ENCODE results near the gene MCTP1.

The MCTP1 gene

DNA sequence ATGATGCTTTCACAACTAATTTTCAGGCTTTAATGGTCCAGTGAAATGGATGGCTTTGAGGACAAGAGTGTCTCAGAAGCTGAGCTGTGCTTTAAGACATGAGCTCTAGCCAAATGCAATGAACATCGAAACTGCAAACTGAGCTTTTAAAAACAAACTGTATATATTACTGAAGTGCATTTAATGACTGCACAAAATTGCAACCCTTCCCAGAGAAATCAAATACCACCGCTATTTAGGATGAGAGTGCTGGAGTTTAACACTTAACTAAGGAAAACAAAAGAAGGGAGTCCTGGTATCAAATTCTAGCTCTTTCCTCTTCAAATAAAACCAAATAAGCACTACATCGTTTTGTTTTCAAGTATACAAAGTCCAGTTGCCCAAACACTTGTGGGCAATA is 502.5 kb downstream of the MCTP1 start:
- no peak overlapping the region for H3K4me2 ChIP-seq (ENCODE audit: low read length)
- TF ChIP-seq, protein P1, sequence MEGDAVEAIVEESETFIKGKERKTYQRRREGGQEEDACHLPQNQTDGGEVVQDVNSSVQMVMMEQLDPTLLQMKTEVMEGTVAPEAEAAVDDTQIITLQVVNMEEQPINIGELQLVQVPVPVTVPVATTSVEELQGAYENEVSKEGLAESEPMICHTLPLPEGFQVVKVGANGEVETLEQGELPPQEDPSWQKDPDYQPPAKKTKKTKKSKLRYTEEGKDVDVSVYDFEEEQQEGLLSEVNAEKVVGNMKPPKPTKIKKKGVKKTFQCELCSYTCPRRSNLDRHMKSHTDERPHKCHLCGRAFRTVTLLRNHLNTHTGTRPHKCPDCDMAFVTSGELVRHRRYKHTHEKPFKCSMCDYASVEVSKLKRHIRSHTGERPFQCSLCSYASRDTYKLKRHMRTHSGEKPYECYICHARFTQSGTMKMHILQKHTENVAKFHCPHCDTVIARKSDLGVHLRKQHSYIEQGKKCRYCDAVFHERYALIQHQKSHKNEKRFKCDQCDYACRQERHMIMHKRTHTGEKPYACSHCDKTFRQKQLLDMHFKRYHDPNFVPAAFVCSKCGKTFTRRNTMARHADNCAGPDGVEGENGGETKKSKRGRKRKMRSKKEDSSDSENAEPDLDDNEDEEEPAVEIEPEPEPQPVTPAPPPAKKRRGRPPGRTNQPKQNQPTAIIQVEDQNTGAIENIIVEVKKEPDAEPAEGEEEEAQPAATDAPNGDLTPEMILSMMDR (IDR thresholded peaks at IDR 0.05; ENCODE audit: low read depth, low read length), result no peak
- no peak for TF ChIP-seq EZH2phosphoT487 (IDR thresholded peaks at IDR 0.05; ENCODE audit: low read depth)
- no peaks in the 10 kb centered on the region for H3K4me1 ChIP-seq (ENCODE audit: low read length)
- no peak overlapping the region for H3K9ac ChIP-seq (ENCODE audit: low read length)
- H2AFZ ChIP-seq (ENCODE audit: low read depth, low read length), result no peak overlapping the region
- 0 out of 2 replicates have a peak, but pooled peaks cover 3% of the 10 kb centered on the region for H3K27me3 ChIP-seq (ENCODE audit: low read depth, low read length)
- no peaks in the 10 kb centered on the region for H4K20me1 ChIP-seq (ENCODE audit: insufficient read depth, low read length)
- H3K36me3 ChIP-seq (replicated peaks; ENCODE audit: low read depth, low read length), result no peaks in the 10 kb centered on the region
- no peaks in the 10 kb centered on the region for H3K79me2 ChIP-seq (ENCODE audit: low read length)
- H3K9me3 ChIP-seq (ENCODE audit: insufficient read depth, low read length), result no peaks in the 10 kb centered on the region
- H3K27ac ChIP-seq (ENCODE audit: low read length), result no peak overlapping the region
- H3K4me3 ChIP-seq (ENCODE audit: low read length), result no peak overlapping the region

DNA sequence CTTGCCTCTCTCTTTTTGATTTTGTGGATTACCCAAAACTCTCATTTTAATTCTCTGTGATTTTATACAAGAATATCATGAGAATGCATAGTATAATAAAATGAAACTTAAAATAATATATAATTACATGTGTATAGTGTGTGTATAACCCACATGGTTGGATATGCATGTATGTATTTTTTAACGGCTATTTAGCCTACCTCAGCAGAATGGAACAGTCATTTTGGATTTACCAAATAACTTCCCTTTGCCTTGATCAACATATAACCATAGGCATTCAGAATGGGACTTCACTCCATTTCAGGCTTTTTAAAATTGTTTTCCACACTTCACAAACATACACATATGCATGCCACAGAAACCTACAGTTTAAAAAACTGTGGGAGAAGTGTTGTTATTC is 505.2 kb downstream of the MCTP1 start:
- Histone ChIP-seq H2AFZ (ENCODE audit: low read depth, low read length) (no peak overlapping the region), H3K36me3 (replicated peaks; ENCODE audit: low read depth, low read length) (no peaks in the 10 kb centered on the region), H4K20me1 (ENCODE audit: insufficient read depth, low read length) (no peaks in the 10 kb centered on the region), H3K4me3 (ENCODE audit: low read length) (no peak overlapping the region), H3K79me2 (ENCODE audit: low read length) (no peaks in the 10 kb centered on the region), H3K4me1 (ENCODE audit: low read length) (no peaks in the 10 kb centered on the region), H3K27ac (ENCODE audit: low read length) (no peak overlapping the region), H3K4me2 (ENCODE audit: low read length) (no peak overlapping the region), H3K9ac (ENCODE audit: low read length) (no peak overlapping the region), H3K27me3 (ENCODE audit: low read depth, low read length) (0 out of 2 replicates have a peak, but pooled peaks cover 3% of the 10 kb centered on the region), H3K9me3 (ENCODE audit: insufficient read depth, low read length) (no peaks in the 10 kb centered on the region)
- TF ChIP-seq EZH2phosphoT487 (IDR thresholded peaks at IDR 0.05; ENCODE audit: low read depth), result no peak
- TF ChIP-seq, protein P1 (IDR thresholded peaks at IDR 0.05; ENCODE audit: low read depth, low read length), result no peak

DNA sequence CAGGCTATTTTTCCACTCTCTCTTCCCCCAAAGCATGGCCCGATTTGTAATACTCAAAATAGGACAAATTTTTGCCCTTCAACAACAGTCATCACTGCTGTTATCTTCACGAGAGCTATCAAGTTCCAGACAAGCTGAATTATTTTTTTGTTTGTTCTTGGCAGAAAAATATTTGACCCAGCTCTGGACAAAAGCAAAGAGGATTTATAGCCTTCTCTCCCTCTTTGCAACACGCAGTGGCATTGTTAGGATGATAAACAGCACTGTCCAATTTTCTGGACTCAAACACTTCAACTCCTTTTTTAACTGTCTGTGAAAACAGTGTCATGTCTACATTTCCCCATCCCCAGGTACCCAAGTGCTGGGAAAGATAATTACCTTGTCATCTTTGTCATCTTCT is 506.2 kb downstream of the MCTP1 start:
- Histone ChIP-seq H3K27me3 (ENCODE audit: low read depth, low read length) (no peaks in the 10 kb centered on the region), H3K9ac (ENCODE audit: low read length) (no peak overlapping the region), H4K20me1 (ENCODE audit: insufficient read depth, low read length) (no peaks in the 10 kb centered on the region), H3K27ac (ENCODE audit: low read length) (no peak overlapping the region), H2AFZ (ENCODE audit: low read depth, low read length) (no peak overlapping the region), H3K4me3 (ENCODE audit: low read length) (no peak overlapping the region), H3K4me2 (ENCODE audit: low read length) (no peak overlapping the region), H3K9me3 (ENCODE audit: insufficient read depth, low read length) (no peaks in the 10 kb centered on the region), H3K36me3 (replicated peaks; ENCODE audit: low read depth, low read length) (no peaks in the 10 kb centered on the region), H3K4me1 (ENCODE audit: low read length) (no peaks in the 10 kb centered on the region), H3K79me2 (ENCODE audit: low read length) (no peaks in the 10 kb centered on the region)
- TF ChIP-seq, protein P1 (IDR thresholded peaks at IDR 0.05; ENCODE audit: low read depth, low read length), result no peak
- TF ChIP-seq EZH2phosphoT487 (IDR thresholded peaks at IDR 0.05; ENCODE audit: low read depth), result no peak

DNA sequence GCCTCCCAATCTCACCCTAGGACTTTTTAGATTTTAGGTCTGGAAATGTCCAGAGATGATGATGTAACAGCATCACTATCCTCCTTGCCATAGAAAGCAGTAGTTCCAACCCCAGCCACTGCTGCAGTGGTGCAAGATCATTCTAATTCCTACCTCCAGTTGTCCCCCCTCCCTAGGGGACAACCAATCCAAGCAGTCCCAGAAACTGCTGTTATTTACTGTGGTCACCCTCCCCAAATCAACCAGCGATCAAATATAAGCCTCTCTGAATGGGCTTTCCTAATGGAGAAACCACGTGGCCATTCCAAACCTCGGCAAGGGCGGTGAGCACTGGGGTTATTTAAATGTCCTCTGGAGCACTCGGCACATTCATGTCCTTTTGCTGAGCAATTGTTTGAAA is 506.6 kb downstream of the MCTP1 start:
- H3K79me2 ChIP-seq (ENCODE audit: low read length), result no peaks in the 10 kb centered on the region
- H3K9ac ChIP-seq (ENCODE audit: low read length), result no peak overlapping the region
- H3K9me3 ChIP-seq (ENCODE audit: insufficient read depth, low read length), result no peaks in the 10 kb centered on the region
- no peak for TF ChIP-seq EZH2phosphoT487 (IDR thresholded peaks at IDR 0.05; ENCODE audit: low read depth)
- TF ChIP-seq, protein P1 (IDR thresholded peaks at IDR 0.05; ENCODE audit: low read depth, low read length), result no peak
- no peak overlapping the region for H3K4me2 ChIP-seq (ENCODE audit: low read length)
- H2AFZ ChIP-seq (ENCODE audit: low read depth, low read length), result no peak overlapping the region
- no peaks in the 10 kb centered on the region for H3K36me3 ChIP-seq (replicated peaks; ENCODE audit: low read depth, low read length)
- H3K4me3 ChIP-seq (ENCODE audit: low read length), result no peak overlapping the region
- H3K4me1 ChIP-seq (ENCODE audit: low read length), result no peaks in the 10 kb centered on the region
- no peaks in the 10 kb centered on the region for H4K20me1 ChIP-seq (ENCODE audit: insufficient read depth, low read length)
- no peak overlapping the region for H3K27ac ChIP-seq (ENCODE audit: low read length)
- no peaks in the 10 kb centered on the region for H3K27me3 ChIP-seq (ENCODE audit: low read depth, low read length)

All from OCI-LY3 (cell line).